ENCODE measurements around the gene TAC4.

DNA sequence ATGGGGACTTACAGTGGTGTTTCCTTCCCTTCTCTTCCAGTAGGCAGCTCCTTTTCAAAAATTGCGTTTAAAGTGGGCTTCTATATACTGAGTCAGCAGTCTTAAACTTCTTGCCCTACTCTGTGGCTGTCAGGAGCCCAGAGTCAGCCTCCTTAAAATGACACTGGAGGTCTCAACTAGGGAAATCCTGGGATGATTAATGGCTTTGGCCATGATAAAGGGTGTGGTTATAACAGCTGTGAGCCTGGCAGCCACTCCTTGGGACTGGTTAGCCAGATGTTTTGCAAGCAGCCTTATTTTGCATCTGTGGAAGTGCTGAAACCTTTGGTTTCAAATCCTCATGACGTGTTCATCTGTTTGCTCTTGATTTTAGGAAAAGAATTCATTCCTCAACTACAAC, 25.0 kb downstream of the TAC4 start:
- TF ChIP-seq, protein P1, sequence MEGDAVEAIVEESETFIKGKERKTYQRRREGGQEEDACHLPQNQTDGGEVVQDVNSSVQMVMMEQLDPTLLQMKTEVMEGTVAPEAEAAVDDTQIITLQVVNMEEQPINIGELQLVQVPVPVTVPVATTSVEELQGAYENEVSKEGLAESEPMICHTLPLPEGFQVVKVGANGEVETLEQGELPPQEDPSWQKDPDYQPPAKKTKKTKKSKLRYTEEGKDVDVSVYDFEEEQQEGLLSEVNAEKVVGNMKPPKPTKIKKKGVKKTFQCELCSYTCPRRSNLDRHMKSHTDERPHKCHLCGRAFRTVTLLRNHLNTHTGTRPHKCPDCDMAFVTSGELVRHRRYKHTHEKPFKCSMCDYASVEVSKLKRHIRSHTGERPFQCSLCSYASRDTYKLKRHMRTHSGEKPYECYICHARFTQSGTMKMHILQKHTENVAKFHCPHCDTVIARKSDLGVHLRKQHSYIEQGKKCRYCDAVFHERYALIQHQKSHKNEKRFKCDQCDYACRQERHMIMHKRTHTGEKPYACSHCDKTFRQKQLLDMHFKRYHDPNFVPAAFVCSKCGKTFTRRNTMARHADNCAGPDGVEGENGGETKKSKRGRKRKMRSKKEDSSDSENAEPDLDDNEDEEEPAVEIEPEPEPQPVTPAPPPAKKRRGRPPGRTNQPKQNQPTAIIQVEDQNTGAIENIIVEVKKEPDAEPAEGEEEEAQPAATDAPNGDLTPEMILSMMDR (IDR thresholded peaks at IDR 0.05): no peak
- TF ChIP-seq ZFX (IDR thresholded peaks at IDR 0.05; ENCODE audit: borderline replicate concordance): no peak
